ENCODE data around the gene GTF2IRD2. TPM values are rescaled to one million over a fixed set of nuclear protein-coding genes. Genes with fewer than 3 reads are reported as not detected.
"Not testable (repeated sequence)": the region's sequence is repeated elsewhere in the genome, so short reads cannot be mapped to it uniquely, and the experiment has no call there.

Gene GTF2IRD2
- total and polyA plus RNA-seq, 10 of the 15 experiments (the other 5 are each of a cell fraction or from before 2014, with no cell fraction given): 2.9 to 16.6 (median 5.8) TPM

GRCh38 chr7:74770062-74770461, 81.3 kb downstream of the GTF2IRD2 start:
- H2AFZ ChIP-seq (ENCODE audit: control insufficient read depth, low read depth, low read length); in situ Hi-C loops (cut with MboI); BruUV-seq (replicated peaks); intact Hi-C loops (cut with micrococcal nuclease; ENCODE audit: unreplicated experiment); H3K4me2 ChIP-seq (ENCODE audit: control insufficient read depth, insufficient read depth); POLR2A ChIA-PET; H3K4me3 ChIP-seq; FAIRE-seq; H3K27me3 ChIP-seq (replicated peaks in 1 of 2; ENCODE audit: control insufficient read depth in 2 of 2, insufficient read depth in 2 of 2, low read length in 1 of 2); H3K27ac ChIP-seq (ENCODE audit: control insufficient read depth, insufficient read depth); H3K36me3 ChIP-seq (ENCODE audit: control insufficient read depth in 2 of 2, insufficient read depth in 2 of 2, low read length in 1 of 2); SMC1A ChIA-PET (ENCODE audit: uncharacterized antibody, unreplicated experiment); H3K79me2 ChIP-seq (ENCODE audit: control insufficient read depth, insufficient read depth, low read length); H3K9me3 ChIP-seq (replicated peaks; ENCODE audit: control insufficient read depth, insufficient read depth, low read length); H3K9ac ChIP-seq (ENCODE audit: control insufficient read depth, insufficient read depth, low read length); DNase-seq (ENCODE audit: low read depth, low spot score); RAD21 ChIA-PET (ENCODE audit: unreplicated experiment); H3K4me1 ChIP-seq (ENCODE audit: control insufficient read depth, insufficient read depth, low read length); ATAC-seq; H4K20me1 ChIP-seq (ENCODE audit: control insufficient read depth, insufficient read depth); CTCF ChIA-PET: not testable (repeated sequence)
- 96% methylated on average over 4 of the region's 7 CpGs for WGBS (ENCODE audit: insufficient coverage, insufficient replicate concordance, low lambda C conversion rate, missing lambda C conversion rate)

DNA sequence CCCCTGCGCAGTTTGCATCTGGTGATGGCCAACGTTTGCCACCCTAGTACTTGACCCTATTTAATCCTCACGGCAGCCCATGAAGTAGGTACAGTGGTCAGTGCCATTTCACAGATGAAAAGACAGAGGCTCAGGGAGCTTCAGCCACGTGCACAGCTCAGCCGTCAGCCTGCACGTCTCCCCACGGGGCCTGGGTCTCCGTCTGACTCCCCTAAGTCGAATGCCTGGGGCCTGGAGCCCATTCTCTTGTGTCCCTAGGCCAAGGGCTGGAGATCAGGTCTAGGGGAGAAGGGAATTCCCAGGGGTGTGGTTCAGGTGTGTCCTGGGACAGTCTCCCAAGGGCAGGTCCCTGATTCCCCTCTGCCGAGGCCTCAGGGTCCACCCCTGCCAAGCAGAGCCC, 84.4 kb downstream of the GTF2IRD2 start:
- POLR2A ChIA-PET; ATAC-seq; H3K4me2 ChIP-seq (ENCODE audit: control insufficient read depth, insufficient read depth); H2AFZ ChIP-seq (ENCODE audit: control insufficient read depth, low read depth, low read length); FAIRE-seq; H4K20me1 ChIP-seq (ENCODE audit: control insufficient read depth, insufficient read depth); H3K36me3 ChIP-seq (ENCODE audit: control insufficient read depth in 2 of 2, insufficient read depth in 2 of 2, low read length in 1 of 2); SMC1A ChIA-PET (ENCODE audit: uncharacterized antibody, unreplicated experiment); H3K27ac ChIP-seq (ENCODE audit: control insufficient read depth, insufficient read depth); BruUV-seq (replicated peaks); CTCF ChIA-PET; H3K79me2 ChIP-seq (ENCODE audit: control insufficient read depth, insufficient read depth, low read length); H3K4me1 ChIP-seq (ENCODE audit: control insufficient read depth, insufficient read depth, low read length); in situ Hi-C loops (cut with MboI); H3K4me3 ChIP-seq; DNase-seq (ENCODE audit: low read depth, low spot score); intact Hi-C loops (cut with micrococcal nuclease; ENCODE audit: unreplicated experiment); H3K27me3 ChIP-seq (replicated peaks in 1 of 2; ENCODE audit: control insufficient read depth in 2 of 2, insufficient read depth in 2 of 2, low read length in 1 of 2); H3K9me3 ChIP-seq (replicated peaks; ENCODE audit: control insufficient read depth, insufficient read depth, low read length); H3K9ac ChIP-seq (ENCODE audit: control insufficient read depth, insufficient read depth, low read length); RAD21 ChIA-PET (ENCODE audit: unreplicated experiment): not testable (repeated sequence)
- 69% methylated on average over 6 of the region's 10 CpGs for WGBS (ENCODE audit: insufficient coverage, insufficient replicate concordance, low lambda C conversion rate, missing lambda C conversion rate)
- TF ChIP-seq BHLHE40 (IDR thresholded peaks at IDR 0.05; ENCODE audit: borderline replicate concordance in 1 of 2, low read depth in 2 of 2, low read length in 1 of 2): peak in 1 of 2 experiments; percentile 6; a peak in 1 of 4 replicates

DNA sequence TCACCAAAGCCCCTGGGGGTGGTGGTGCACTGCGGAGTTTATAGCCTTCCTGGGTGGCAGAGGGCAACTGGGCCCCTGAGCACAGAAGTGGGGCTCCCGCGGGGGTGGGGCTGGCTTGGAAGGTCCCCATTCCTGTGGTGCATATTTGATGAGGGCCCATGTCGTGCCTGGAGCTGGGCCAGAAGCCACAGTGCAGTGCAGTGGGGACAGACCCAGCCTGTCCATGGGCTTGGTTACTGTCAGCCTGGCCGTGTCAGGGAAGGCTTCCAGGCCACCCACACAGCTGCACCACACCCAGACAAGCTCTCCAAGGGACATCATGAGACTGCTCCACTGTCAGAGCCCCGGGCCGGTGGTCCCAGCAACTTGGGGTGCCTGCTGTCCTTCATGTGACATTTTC, 84.9 kb downstream of the GTF2IRD2 start:
- SMC1A ChIA-PET (ENCODE audit: uncharacterized antibody, unreplicated experiment); H4K20me1 ChIP-seq (ENCODE audit: control insufficient read depth, insufficient read depth); DNase-seq (ENCODE audit: low read depth, low spot score); H3K9me3 ChIP-seq (replicated peaks; ENCODE audit: control insufficient read depth, insufficient read depth, low read length); RAD21 ChIA-PET (ENCODE audit: unreplicated experiment); H3K9ac ChIP-seq (ENCODE audit: control insufficient read depth, insufficient read depth, low read length); BruUV-seq (replicated peaks); H3K79me2 ChIP-seq (ENCODE audit: control insufficient read depth, insufficient read depth, low read length); intact Hi-C loops (cut with micrococcal nuclease; ENCODE audit: unreplicated experiment); H3K27me3 ChIP-seq (replicated peaks in 1 of 2; ENCODE audit: control insufficient read depth in 2 of 2, insufficient read depth in 2 of 2, low read length in 1 of 2); H3K4me2 ChIP-seq (ENCODE audit: control insufficient read depth, insufficient read depth); H3K27ac ChIP-seq (ENCODE audit: control insufficient read depth, insufficient read depth); POLR2A ChIA-PET; in situ Hi-C loops (cut with MboI); FAIRE-seq; CTCF ChIA-PET; H2AFZ ChIP-seq (ENCODE audit: control insufficient read depth, low read depth, low read length); H3K4me3 ChIP-seq; H3K36me3 ChIP-seq (ENCODE audit: control insufficient read depth in 2 of 2, insufficient read depth in 2 of 2, low read length in 1 of 2); H3K4me1 ChIP-seq (ENCODE audit: control insufficient read depth, insufficient read depth, low read length): not testable (repeated sequence)
- WGBS (ENCODE audit: insufficient coverage, insufficient replicate concordance, low lambda C conversion rate, missing lambda C conversion rate): no CpG with 5 or more reads among the region's 7 CpGs
- ATAC-seq: peak; percentile 44

DNA sequence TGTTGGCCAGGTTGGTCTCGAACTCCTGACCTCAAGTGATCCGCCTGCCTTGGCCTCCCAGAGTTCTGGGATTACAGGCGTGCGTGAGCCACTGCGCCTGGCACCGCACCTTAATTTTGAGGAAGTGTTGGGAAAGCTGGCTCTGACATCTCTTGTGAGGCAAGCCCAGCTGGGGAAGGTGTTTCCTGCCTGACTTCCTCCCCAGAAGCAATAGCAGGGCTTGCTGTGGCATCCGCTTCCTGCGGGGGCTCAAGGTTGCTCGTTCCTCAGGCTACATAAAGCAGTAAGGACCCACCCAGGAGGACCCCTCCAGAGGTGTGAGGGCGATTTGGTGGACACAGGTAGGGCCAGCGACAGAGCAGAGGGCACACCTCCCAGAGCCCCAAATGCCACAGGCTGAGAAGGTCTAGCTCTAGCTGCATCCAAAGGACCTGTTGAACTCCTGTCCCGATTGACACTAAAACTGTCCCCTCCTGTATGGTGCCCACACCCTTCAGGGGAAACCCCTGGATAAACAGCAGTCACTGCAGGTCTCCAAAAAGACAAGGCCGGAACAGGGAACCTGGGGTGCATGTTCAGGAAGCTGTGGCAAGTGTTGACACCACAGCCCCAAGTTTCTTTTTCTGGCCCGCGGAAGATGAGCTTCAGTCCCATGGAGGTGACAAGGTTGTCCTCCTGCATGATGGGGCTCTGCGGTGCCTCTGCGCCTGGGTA, 86.0 kb downstream of the GTF2IRD2 start:
- H2AFZ ChIP-seq (ENCODE audit: control insufficient read depth, low read depth, low read length); H3K79me2 ChIP-seq (ENCODE audit: control insufficient read depth, insufficient read depth, low read length); CTCF ChIA-PET; FAIRE-seq; RAD21 ChIA-PET (ENCODE audit: unreplicated experiment); POLR2A ChIA-PET; H3K9me3 ChIP-seq (replicated peaks; ENCODE audit: control insufficient read depth, insufficient read depth, low read length); SMC1A ChIA-PET (ENCODE audit: uncharacterized antibody, unreplicated experiment); H3K27me3 ChIP-seq (replicated peaks in 1 of 2; ENCODE audit: control insufficient read depth in 2 of 2, insufficient read depth in 2 of 2, low read length in 1 of 2); intact Hi-C loops (cut with micrococcal nuclease; ENCODE audit: unreplicated experiment); DNase-seq (ENCODE audit: low read depth, low spot score); H3K9ac ChIP-seq (ENCODE audit: control insufficient read depth, insufficient read depth, low read length); H3K4me2 ChIP-seq (ENCODE audit: control insufficient read depth, insufficient read depth); H3K4me3 ChIP-seq; in situ Hi-C loops (cut with MboI); H3K27ac ChIP-seq (ENCODE audit: control insufficient read depth, insufficient read depth); BruUV-seq (replicated peaks); H3K4me1 ChIP-seq (ENCODE audit: control insufficient read depth, insufficient read depth, low read length); H3K36me3 ChIP-seq (ENCODE audit: control insufficient read depth in 2 of 2, insufficient read depth in 2 of 2, low read length in 1 of 2); H4K20me1 ChIP-seq (ENCODE audit: control insufficient read depth, insufficient read depth): not testable (repeated sequence)
- ATAC-seq: peak; percentile 29
- WGBS (ENCODE audit: insufficient coverage, insufficient replicate concordance, low lambda C conversion rate, missing lambda C conversion rate): no CpG with 5 or more reads among the region's 17 CpGs

All from GM12878 (cell line).